Measurements from ENCODE around the gene WTIP. TPM values are rescaled to one million over a fixed set of nuclear protein-coding genes. Genes with fewer than 3 reads are reported as not detected.
"Not testable (repeated sequence)": the region's sequence is repeated elsewhere in the genome, so short reads cannot be mapped to it uniquely, and the experiment has no call there.

Gene WTIP
- total RNA-seq, 1 donor from 2014 or later, result 40.3 TPM

- DNase-seq (ENCODE audit: low read depth), result no peak
- FAIRE-seq, result no peak
- TF ChIP-seq CTCF (IDR thresholded peaks at IDR 0.05; ENCODE audit: insufficient read depth, low read length, severe bottlenecking), result no peak
These were observed 26.0 kb downstream of the WTIP start for GRCh38 chr19:34507414-34508067.

DNA sequence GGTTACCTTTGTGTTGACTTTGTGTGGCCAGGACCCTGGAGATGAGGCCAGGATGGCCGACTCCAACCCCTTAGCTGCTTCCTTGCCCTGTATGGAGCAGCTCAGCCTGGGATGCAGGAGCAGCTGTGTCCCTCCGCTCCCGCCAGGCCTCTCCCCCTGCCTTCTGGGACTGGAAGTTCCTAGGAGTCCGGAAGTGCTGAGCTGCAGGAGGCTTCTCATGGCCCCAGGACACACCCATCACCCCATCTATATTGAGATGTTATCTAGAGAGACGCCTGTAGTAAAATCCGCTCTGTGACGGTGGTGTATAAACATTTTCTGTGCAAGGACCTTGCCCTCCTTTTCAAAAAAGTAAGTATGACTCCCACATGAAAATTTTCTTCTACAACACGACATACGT, 27.0 kb downstream of the WTIP start:
- no peak for FAIRE-seq
- Histone ChIP-seq H3K27me3 (ENCODE audit: control insufficient read depth, insufficient read depth, low read length) (no peaks in the 10 kb centered on the region), H3K4me3 (ENCODE audit: low read depth, low read length) (no peak overlapping the region), H3K36me3 (ENCODE audit: control insufficient read depth, insufficient read depth, low read length) (no peaks in the 10 kb centered on the region)
- TF ChIP-seq CTCF (IDR thresholded peaks at IDR 0.05; ENCODE audit: insufficient read depth, low read length, severe bottlenecking), result no peak
- DNase-seq (ENCODE audit: low read depth), result no peak

More at GRCh38 chr19:34507414-34508067, 26.0 kb downstream of the WTIP start:
- Histone ChIP-seq H3K4me3 (ENCODE audit: low read depth, low read length) (no peak overlapping the region), H3K27me3 (ENCODE audit: control insufficient read depth, insufficient read depth, low read length) (no peaks in the 10 kb centered on the region), H3K36me3 (ENCODE audit: control insufficient read depth, insufficient read depth, low read length) (no peaks in the 10 kb centered on the region)

GRCh38 chr19:34510904-34511303, 29.3 kb downstream of the WTIP start:
- DNase-seq (ENCODE audit: low read depth); FAIRE-seq; H3K4me3 ChIP-seq (ENCODE audit: low read depth, low read length); H3K36me3 ChIP-seq (ENCODE audit: control insufficient read depth, insufficient read depth, low read length); H3K27me3 ChIP-seq (ENCODE audit: control insufficient read depth, insufficient read depth, low read length): not testable (repeated sequence)

DNA sequence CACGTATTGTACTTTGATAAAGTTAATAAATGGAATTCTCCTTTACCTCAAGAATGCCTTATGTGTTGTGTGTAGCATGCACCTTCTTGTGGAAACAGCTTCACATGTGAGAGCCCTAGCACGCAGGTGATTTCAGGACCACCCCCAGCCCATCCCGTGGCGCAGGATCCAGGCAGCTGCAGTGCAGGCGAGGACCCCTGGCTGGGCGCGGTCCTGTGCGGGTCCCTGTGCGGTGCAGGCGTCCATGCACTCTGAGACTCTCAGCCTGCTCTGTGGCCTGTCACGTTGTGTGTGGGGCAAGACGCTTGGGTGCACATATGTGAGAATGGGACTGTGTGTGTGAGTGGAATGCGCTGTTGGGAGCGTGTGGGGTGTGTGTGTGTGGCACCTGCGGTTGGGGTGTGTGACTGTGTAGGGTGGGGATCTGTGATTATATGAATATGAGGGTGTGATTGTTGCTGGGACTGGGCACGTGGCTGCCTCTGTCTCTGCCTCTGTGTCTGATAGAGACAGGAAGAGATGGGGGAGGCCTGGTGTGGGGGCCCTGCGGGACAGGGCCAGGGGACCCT, 30.8 kb downstream of the WTIP start:
- Histone ChIP-seq H3K27me3 (ENCODE audit: control insufficient read depth, insufficient read depth, low read length) (no peaks in the 10 kb centered on the region), H3K4me3 (ENCODE audit: low read depth, low read length) (no peak overlapping the region), H3K36me3 (ENCODE audit: control insufficient read depth, insufficient read depth, low read length) (no peaks in the 10 kb centered on the region)
- DNase-seq (ENCODE audit: low read depth) (no peak), FAIRE-seq (peak; percentile 82)
- TF ChIP-seq CTCF (IDR thresholded peaks at IDR 0.05; ENCODE audit: insufficient read depth, low read length, severe bottlenecking), result no peak

- no peak for TF ChIP-seq CTCF (IDR thresholded peaks at IDR 0.05; ENCODE audit: insufficient read depth, low read length, severe bottlenecking)
- no peaks in the 10 kb centered on the region for H3K27me3 ChIP-seq (ENCODE audit: control insufficient read depth, insufficient read depth, low read length)
These were observed 32.2 kb downstream of the WTIP start for GRCh38 chr19:34513767-34514166.

GRCh38 chr19:34519602-34520001, 38.0 kb downstream of the WTIP start:
- no peak for DNase-seq (ENCODE audit: low read depth)
- H3K36me3 ChIP-seq (ENCODE audit: control insufficient read depth, insufficient read depth, low read length), result no peaks in the 10 kb centered on the region
- no peak for FAIRE-seq
- no peak for TF ChIP-seq CTCF (IDR thresholded peaks at IDR 0.05; ENCODE audit: insufficient read depth, low read length, severe bottlenecking)
- no peaks in the 10 kb centered on the region for H3K27me3 ChIP-seq (ENCODE audit: control insufficient read depth, insufficient read depth, low read length)
- no peak overlapping the region for H3K4me3 ChIP-seq (ENCODE audit: low read depth, low read length)

More at GRCh38 chr19:34513767-34514166, 32.2 kb downstream of the WTIP start:
- no peak for DNase-seq (ENCODE audit: low read depth)
- FAIRE-seq, result no peak
- Histone ChIP-seq H3K36me3 (ENCODE audit: control insufficient read depth, insufficient read depth, low read length) (no peaks in the 10 kb centered on the region), H3K4me3 (ENCODE audit: low read depth, low read length) (no peak overlapping the region)

Data from bronchial epithelial cell (primary cell).